Ovary (tissue), 9 donors: ENCODE results near the gene GTPBP8. TPM values are rescaled to one million over a fixed set of nuclear protein-coding genes. Genes with fewer than 3 reads are reported as not detected.

Experiments
- DNase-seq, 5 donors: peaks; one replicate each; pipeline ENCODE4 v3.0.0-alpha.2; 2019 to 2020
- H3K27ac ChIP-seq, 2 donors: fragments of 200-600 bp; one replicate each; pipeline versions ENCODE4 v1.5.1 to v1.8.0; 2019 to 2022
- H3K27me3 ChIP-seq: fragments of 200-600 bp; one replicate; pipeline ENCODE4 v1.8.0; 2022
- H3K36me3 ChIP-seq: fragments of 200-600 bp; sonication (generic); one replicate; pipeline ENCODE4 v1.5.1; 2019
- H3K4me1 ChIP-seq: one replicate; pipeline ENCODE4 v1.8.1; 2013; ENCODE audit warnings: mild to moderate bottlenecking, moderate library complexity; ENCODE audit not compliant: insufficient read depth
- H3K4me3 ChIP-seq: fragments of 200-600 bp; sonication (generic); one replicate; pipeline ENCODE4 v1.5.1; 2017
- H3K9me3 ChIP-seq, 2 donors: fragments of 200-600 bp in 1 of 2; sonication (generic) in 1 of 2; one replicate each; pipeline versions ENCODE4 v1.5.1 to v1.8.1; 2013 to 2019; ENCODE audit warnings: mild to moderate bottlenecking in 1 of 2, moderate library complexity in 1 of 2
- CTCF ChIP-seq, 3 donors: fragments of 450-650 bp in 2 of 3; fragments of 200-600 bp in 1 of 3; IDR thresholded peaks; one replicate each; pipeline versions ENCODE4 v1.5.1 to v1.8.0; 2016 to 2022; ENCODE audit warnings: antibody characterized with exemption in 3 of 3, mild to moderate bottlenecking in 1 of 3
- EP300 ChIP-seq: sonication (generic); formaldehyde crosslinking; IDR thresholded peaks from one replicate; pipeline ENCODE4 v1.6.1; 2017; ENCODE audit warnings: antibody characterized with exemption
- POLR2A ChIP-seq: fragments of 450-650 bp; IDR thresholded peaks from one replicate; pipeline ENCODE4 v1.6.1; 2017; ENCODE audit warnings: antibody characterized with exemption, mild to moderate bottlenecking, moderate library complexity
- WGBS, 3 donors: extraction: QIAGEN DNeasy Blood & Tissue Kit in 1 of 3; methylation state at CpG; one replicate each; pipeline versions ENCODE4 v1.1.5 to v1.1.7; 2013 to 2017; 5-methylcytosine and 5-hydroxymethylcytosine counted together
- intact Hi-C, 4 donors: fragments of 100-400 bp; cut with DNase I; formaldehyde crosslinking; loops; one replicate each; pipeline versions ENCODE4 v1.11.0 to v1.15.1; 2022 to 2023
- polyA plus RNA-seq, 2 donors: library from polyadenylated mRNA; stranded (reverse); fragments of 200-250 nt in 1 of 2; fragments of 350-450 nt in 1 of 2; fragmentation: Illumina TruSeq in 1 of 2; extraction: RNeasy Lipid Tissue Mini Kit (QIAGEN cat#74804) in 1 of 2; gene quantifications; one replicate each; pipeline ENCODE4 v1.2.3, GENCODE V29; 2013 to 2014
- total RNA-seq, 7 donors: library from RNA; depleted of rRNA in 2 of 7; stranded (reverse); fragments of >200 nt in 2 of 7; fragmentation: NEBNext Ultra II Directional in 3 of 7; extraction: Animal tissue kit (Norgen Biotek cat#: 25700) in 3 of 7; gene quantifications; one replicate each; pipeline versions ENCODE4 v1.1.0 to v1.2.4, GENCODE V29; 2016 to 2023
- donor health status: DM: no; HTN: no; CAD: no; lungs with moderate emphysema.
- donor health status: DM: no; HTN: no; CAD: no.
- donor health status: Bipolar disorder and iron deficiency.
- donor health status: DM: yes; HTN: yes; CAD: no.
- donor health status: DM: no; HTN: no; CAD: no.
- donor health status: DM: yes; HTN: yes; CAD: no.

GTPBP8 gene
- total and polyA plus RNA-seq, 9 donors, result 9.7 to 30.6 (median 13.0) TPM

GRCh38 chr3:112976953-112977352 is 13.8 kb upstream of the GTPBP8 start:
- H3K4me3 ChIP-seq, result no peak overlapping the region
- H3K36me3 ChIP-seq, result no peaks in the 10 kb centered on the region
- no peaks in the 10 kb centered on the region for H3K9me3 ChIP-seq
- H3K4me1 ChIP-seq, result no peaks in the 10 kb centered on the region
- no peak for DNase-seq
- TF ChIP-seq EP300, result no peak
- TF ChIP-seq CTCF (IDR thresholded peaks at IDR 0.05), result no peak
- no peak for TF ChIP-seq POLR2A
- intact Hi-C loops, result loop anchor here in 2 of 4 donors (5.0 to 10.0 kb wide), 2 partner anchors 332 to 335 kb away; partner anchors contain the start of gene CCDC80 (in 2 of the 2)
- H3K27me3 ChIP-seq, result no peaks in the 10 kb centered on the region
- 68 to 78% (median 74%) methylated on average over 2 of the region's 2 CpGs for WGBS, 3 donors
- H3K27ac ChIP-seq, result no peak overlapping the region

GRCh38 chr3:112979244-112979832 is 11.4 kb upstream of the GTPBP8 start:
- intact Hi-C loops, result loop anchor here in 2 of 4 donors (5.0 to 10.0 kb wide), 2 partner anchors 335 to 337 kb away; partner anchors contain the start of gene CCDC80 (in 2 of the 2)
- no peaks in the 10 kb centered on the region for H3K4me1 ChIP-seq
- WGBS, 3 donors, result 66 to 80% (median 75%) methylated on average over 1 of the region's 1 CpG
- H3K27me3 ChIP-seq, result no peaks in the 10 kb centered on the region
- TF ChIP-seq EP300, result no peak
- peak; percentile 28 to 42 (median 39) for TF ChIP-seq CTCF (IDR thresholded peaks at IDR 0.05)
- DNase-seq, result no peak
- H3K36me3 ChIP-seq, result no peaks in the 10 kb centered on the region
- no peak overlapping the region for H3K4me3 ChIP-seq
- H3K27ac ChIP-seq, result no peak overlapping the region
- no peaks in the 10 kb centered on the region for H3K9me3 ChIP-seq

- Histone ChIP-seq H3K9me3 (no peaks in the 10 kb centered on the region), H3K4me3 (no peak overlapping the region), H3K4me1 (no peaks in the 10 kb centered on the region), H3K27me3 (no peaks in the 10 kb centered on the region), H3K36me3 (no peaks in the 10 kb centered on the region), H3K27ac (no peak overlapping the region)
- WGBS, 3 donors, result 0 to 6% (median 0%) methylated on average over 1 of the region's 1 CpG
- TF ChIP-seq CTCF (IDR thresholded peaks at IDR 0.05) (no peak), EP300 (no peak), POLR2A (no peak)
- no peak for DNase-seq
- intact Hi-C loops, result loop anchor here in 2 of 4 donors (10.0 kb wide), 2 partner anchors 335 to 395 kb away; partner anchors contain the start of gene CCDC80 (in 1 of the 2)
Observed at GRCh38 chr3:112980080-112980479, 10.7 kb upstream of the GTPBP8 start.

GRCh38 chr3:112982710-112983109 is 8.1 kb upstream of the GTPBP8 start:
- Histone ChIP-seq H3K4me3 (no peak overlapping the region), H3K27ac (no peak overlapping the region), H3K36me3 (no peaks in the 10 kb centered on the region), H3K4me1 (no peaks in the 10 kb centered on the region), H3K9me3 (no peaks in the 10 kb centered on the region), H3K27me3 (no peaks in the 10 kb centered on the region)
- DNase-seq, result no peak
- 16 to 29% (median 20%) methylated on average over 1 of the region's 1 CpG for WGBS, 3 donors
- TF ChIP-seq EP300, result no peak
- TF ChIP-seq POLR2A, result no peak
- TF ChIP-seq CTCF (IDR thresholded peaks at IDR 0.05), result no peak
- intact Hi-C loops, result loop anchor here in 2 of 4 donors (10.0 kb wide), 2 partner anchors 338 to 398 kb away; partner anchors contain the start of gene CCDC80 (in 1 of the 2)
